H1 (cell line): ENCODE measurements around the gene ZBTB38. TPM values are rescaled to one million over a fixed set of nuclear protein-coding genes. Genes with fewer than 3 reads are reported as not detected.

ENCODE experiments used
- CTCF ChIA-PET: fragments of 300-600 bp; sonication (Branson Sonifier 250); formaldehyde crosslinking; loops from one replicate; lab custom pipeline; 2021; ENCODE audit not compliant: partially characterized antibody; lab: Charles Lee
- POLR2A ChIA-PET: fragments of 300-600 bp; sonication (Branson Sonifier 250); formaldehyde crosslinking; loops from one replicate; lab custom pipeline; 2021; ENCODE audit warnings: inconsistent platforms; ENCODE audit not compliant: partially characterized antibody; lab: Charles Lee
- DNase-seq, 2 experiments: peaks; one replicate each; pipeline versions ENCODE4 v3.0.0 to v3.0.0-alpha.2; 2010 to 2022; ENCODE audit warnings: low spot score in 2 of 2, low read depth in 1 of 2, mixed read lengths in 1 of 2
- FAIRE-seq: peaks from 2 replicates; lab custom pipeline; 2011; peaks lifted over from hg19 to GRCh38; lab: Jason Lieb, UNC
- H2AFZ ChIP-seq: 2 replicates; pipeline ENCODE4 v1.8.1; 2012; ENCODE audit warnings: low read length, inconsistent platforms
- H2AK5ac ChIP-seq: 2 replicates; pipeline ENCODE4 v1.6.1; 2013; ENCODE audit warnings: low read depth, low read length
- H2BK120ac ChIP-seq: replicated peaks from 2 replicates; pipeline ENCODE3; 2013; ENCODE audit warnings: low read depth, low read length, inconsistent platforms
- H2BK12ac ChIP-seq: 2 replicates; pipeline ENCODE4 v1.6.1; 2013; ENCODE audit warnings: low read depth, low read length
- H2BK15ac ChIP-seq: 2 replicates; pipeline ENCODE4 v1.6.1; 2013; ENCODE audit warnings: low read length
- H2BK20ac ChIP-seq: 2 replicates; pipeline ENCODE4 v1.6.1; 2013; ENCODE audit warnings: low read length
- H2BK5ac ChIP-seq: 2 replicates; pipeline ENCODE4 v1.6.1; 2013; ENCODE audit warnings: low read depth, low read length
- H3K14ac ChIP-seq: 2 replicates; pipeline ENCODE4 v1.6.1; 2013; ENCODE audit warnings: inconsistent platforms; ENCODE audit not compliant: insufficient read length
- H3K18ac ChIP-seq: 2 replicates; pipeline ENCODE4 v1.6.1; 2013; ENCODE audit warnings: low read length; ENCODE audit errors: extremely low read depth
- H3K23ac ChIP-seq: 2 replicates; pipeline ENCODE4 v1.6.1; 2013; ENCODE audit warnings: inconsistent platforms; ENCODE audit not compliant: insufficient read length
- H3K23me2 ChIP-seq: 2 replicates; pipeline ENCODE4 v1.6.1; 2013; ENCODE audit warnings: low read depth, low read length
- H3K27ac ChIP-seq: 2 replicates; pipeline ENCODE4 v1.6.1; 2011; ENCODE audit warnings: low read depth, low read length, inconsistent platforms
- H3K27me3 ChIP-seq, 4 experiments: replicated peaks in 1 of 4; 1 replicate in 1 of 4; 2 replicates in 3 of 4; pipeline versions ENCODE4 v1.6.1 to v1.8.1; 2011 to 2013; ENCODE audit warnings: low read length in 3 of 4, mild to moderate bottlenecking in 3 of 4, inconsistent platforms in 2 of 4, mixed read lengths in 2 of 4, moderate library complexity in 1 of 4; ENCODE audit not compliant: control insufficient read depth in 3 of 4, insufficient read depth in 3 of 4; ENCODE audit errors: extremely low read depth in 1 of 4
- H3K36me3 ChIP-seq, 4 experiments: 2 replicates each; pipeline versions ENCODE4 v1.6.1 to v1.8.1; 2011 to 2013; ENCODE audit warnings: mild to moderate bottlenecking in 4 of 4, low read length in 3 of 4, moderate library complexity in 2 of 4, control low read depth in 1 of 4, inconsistent platforms in 1 of 4; ENCODE audit not compliant: insufficient read depth in 4 of 4, control insufficient read depth in 2 of 4
- H3K4ac ChIP-seq: replicated peaks from 2 replicates; pipeline ENCODE3; 2013; ENCODE audit warnings: low read length, low read depth, mixed read lengths, inconsistent platforms; ENCODE audit not compliant: insufficient read length
- H3K4me1 ChIP-seq, 4 experiments: replicated peaks in 1 of 4; 1 replicate in 1 of 4; 2 replicates in 3 of 4; pipeline versions ENCODE4 v1.6.1 to v1.8.1; 2011 to 2013; ENCODE audit warnings: low read length in 3 of 4, inconsistent platforms in 2 of 4, mixed read lengths in 1 of 4; ENCODE audit not compliant: insufficient read depth in 4 of 4, control insufficient read depth in 3 of 4
- H3K4me2 ChIP-seq, 2 experiments: 2 replicates each; pipeline versions ENCODE4 v1.6.1 to v1.8.1; 2011 to 2013; ENCODE audit warnings: low read depth in 2 of 2, low read length in 2 of 2, control low read depth in 1 of 2, inconsistent platforms in 1 of 2, mild to moderate bottlenecking in 1 of 2; ENCODE audit not compliant: insufficient read depth in 1 of 2
- H3K4me3 ChIP-seq, 4 experiments: fragments of 200-600, 300-600 bp in 1 of 4; sonication (generic), shearing (Covaris generic), sonication (Bioruptor Twin) in 1 of 4; 2 replicates each; pipeline versions ENCODE4 v1.5.1 to v1.8.1; 2011 to 2016; ENCODE audit warnings: low read length in 4 of 4, low read depth in 3 of 4, control low read depth in 2 of 4, inconsistent platforms in 2 of 4, mild to moderate bottlenecking in 2 of 4, mixed read lengths in 1 of 4, moderate library complexity in 1 of 4; ENCODE audit not compliant: insufficient read depth in 2 of 4; ENCODE audit errors: extremely low read depth in 1 of 4
- H3K56ac ChIP-seq: replicated peaks from 2 replicates; pipeline ENCODE3; 2013; ENCODE audit warnings: low read depth, mild to moderate bottlenecking, mixed read lengths, low read length, inconsistent platforms; ENCODE audit not compliant: insufficient read length
- H3K79me1 ChIP-seq: 2 replicates; pipeline ENCODE4 v1.6.1; 2013; ENCODE audit warnings: low read depth, low read length, control low read depth
- H3K79me2 ChIP-seq, 2 experiments: 2 replicates each; pipeline versions ENCODE4 v1.6.1 to v1.8.1; 2012 to 2013; ENCODE audit warnings: low read length in 2 of 2, mild to moderate bottlenecking in 2 of 2, inconsistent platforms in 1 of 2; ENCODE audit not compliant: insufficient read depth in 2 of 2, control insufficient read depth in 1 of 2
- H3K9ac ChIP-seq, 4 experiments: replicated peaks in 1 of 4; 1 replicate in 1 of 4; 2 replicates in 3 of 4; pipeline versions ENCODE4 v1.6.1 to v1.8.1; 2011 to 2013; ENCODE audit warnings: low read depth in 3 of 4, low read length in 3 of 4, control low read depth in 2 of 4, mild to moderate bottlenecking in 2 of 4, moderate library complexity in 2 of 4, inconsistent platforms in 1 of 4; ENCODE audit errors: extremely low read depth in 1 of 4
- H3K9me3 ChIP-seq, 2 experiments: 2 replicates each; pipeline versions ENCODE4 v1.6.1 to v1.8.1; 2012 to 2013; ENCODE audit warnings: mild to moderate bottlenecking in 2 of 2, moderate library complexity in 2 of 2, control low read depth in 1 of 2, inconsistent platforms in 1 of 2, low read depth in 1 of 2, low read length in 1 of 2, mixed read lengths in 1 of 2; ENCODE audit not compliant: insufficient read depth in 2 of 2
- H4K20me1 ChIP-seq, 2 experiments: replicated peaks in 1 of 2; 2 replicates each; pipeline versions ENCODE3 to v1.8.1; 2011 to 2013; ENCODE audit warnings: inconsistent platforms in 2 of 2, low read length in 2 of 2, mild to moderate bottlenecking in 1 of 2; ENCODE audit not compliant: insufficient read depth in 2 of 2, control insufficient read depth in 1 of 2
- H4K5ac ChIP-seq: 2 replicates; pipeline ENCODE4 v1.6.1; 2013; ENCODE audit warnings: low read length, low read depth, mixed read lengths, inconsistent platforms; ENCODE audit not compliant: insufficient read length
- H4K8ac ChIP-seq: 2 replicates; pipeline ENCODE4 v1.8.0; 2013; ENCODE audit warnings: mild to moderate bottlenecking, moderate library complexity, low read length, inconsistent platforms; ENCODE audit not compliant: insufficient read depth; ENCODE audit errors: extremely low read depth
- H4K91ac ChIP-seq: replicated peaks from 2 replicates; pipeline ENCODE3; 2013; ENCODE audit warnings: low read length, mixed read lengths, inconsistent platforms; ENCODE audit not compliant: insufficient read length
- CBX5 ChIP-seq: fragments of 300-800, 300-1000 bp; sonication (generic); IDR thresholded peaks from 2 replicates; pipeline ENCODE4 v1.7.1; 2016; ENCODE audit warnings: antibody characterized with exemption, low read length, low read depth
- EZH2 ChIP-seq: fragments of 200-600 bp; sonication (generic); IDR thresholded peaks from 2 replicates; pipeline ENCODE4 v1.7.1; 2012; ENCODE audit warnings: low read depth, mild to moderate bottlenecking, moderate library complexity, low read length, inconsistent platforms; ENCODE audit not compliant: severe bottlenecking
- KDM5A ChIP-seq: fragments of 200-600 bp; IDR thresholded peaks from 2 replicates; pipeline ENCODE4 v1.7.1; 2012; ENCODE audit warnings: mild to moderate bottlenecking, low read length, inconsistent platforms, mixed read lengths
- MAFK ChIP-seq: IDR thresholded peaks from 2 replicates; pipeline ENCODE4 v1.6.1; 2012; ENCODE audit warnings: low read depth, mild to moderate bottlenecking, improper control_type of control experiment, low read length
- PHF8 ChIP-seq: fragments of 200-600 bp; sonication (generic); conservative IDR thresholded peaks from 2 replicates; pipeline ENCODE4 v1.7.1; 2012; ENCODE audit warnings: low read depth, mild to moderate bottlenecking, inconsistent platforms, low read length, moderate library complexity
- SP1 ChIP-seq: IDR thresholded peaks from 2 replicates; pipeline ENCODE4 v1.6.1; 2011; ENCODE audit warnings: low read depth, low read length
- TAF1 ChIP-seq: IDR thresholded peaks from 2 replicates; pipeline ENCODE4 v1.6.1; 2011; ENCODE audit warnings: mild to moderate bottlenecking, low read depth, low read length
- TBP ChIP-seq: IDR thresholded peaks from 2 replicates; pipeline ENCODE4 v1.6.1; 2011; ENCODE audit warnings: low read depth, low read length, improper control_type of control experiment
- YY1 ChIP-seq: IDR thresholded peaks from 2 replicates; pipeline ENCODE4 v1.6.1; 2011; ENCODE audit warnings: low read depth, mild to moderate bottlenecking, low read length
- polyA plus RNA-seq, 7 experiments: library from polyadenylated mRNA; depleted of rRNA in 3 of 7; stranded (reverse) in 5 of 7; unstranded in 2 of 7; fragments of >200 nt in 5 of 7; fragments of 200-250 nt in 2 of 7; gene quantifications; 1 replicate in 5 of 7; 2 replicates in 1 of 7; 4 replicates in 1 of 7; pipeline versions ENCODE4 v1.2.1 to v1.2.3, GENCODE V29; 2011 to 2013; ENCODE audit warnings: missing spikeins in 2 of 7, mixed read lengths in 2 of 7
- total RNA-seq: library from RNA; stranded (reverse); fragmentation: NEBNext Ultra II Directional; extraction: Animal tissue kit (Norgen Biotek cat#: 25700); gene quantifications from 2 replicates; pipeline ENCODE4 v1.2.1, GENCODE V29; 2021

ZBTB38 gene
- total and polyA plus RNA-seq, 2 of the 8 experiments (the other 6 are each of a cell fraction or from before 2014, with no cell fraction given), result 4.4 to 10.5 TPM

DNA sequence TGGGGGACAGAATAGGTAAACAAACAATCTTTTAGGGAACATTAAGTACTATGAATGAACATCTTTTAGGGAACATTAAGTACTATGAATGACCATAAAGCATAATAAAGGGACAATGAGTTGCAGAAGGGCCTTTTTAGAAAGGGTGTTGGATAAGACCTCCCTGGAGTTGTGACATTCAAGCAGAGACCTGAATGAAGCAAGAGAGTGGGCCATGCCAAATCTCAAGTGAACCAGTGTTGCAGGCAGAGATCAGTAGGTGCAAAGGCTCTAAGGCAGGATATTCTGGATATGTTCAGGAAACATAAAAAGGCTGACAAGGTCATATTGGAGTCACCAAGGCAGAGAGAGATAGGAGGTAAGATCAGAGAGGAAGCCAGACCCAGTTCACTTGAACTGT, 29.4 kb upstream of the ZBTB38 start:
- no peak overlapping the region for H3K4me2 ChIP-seq
- no peak overlapping the region for H3K14ac ChIP-seq
- H4K8ac ChIP-seq, result no peak overlapping the region
- H2AFZ ChIP-seq, result no peak overlapping the region
- no peak overlapping the region for H3K27ac ChIP-seq
- H3K36me3 ChIP-seq, result no peaks in the 10 kb centered on the region
- ChIA-PET CTCF (interaction anchor here (0.6 to 1.3 kb wide), 6 partner anchors 15 to 116 kb away, joined by 3 to 5 read pairs (median 4); no protein-coding TSS in a partner anchor), POLR2A (no interaction called here)
- peaks cover 0 to 5% (median 3%) of the 10 kb centered on the region in 4 experiments; a peak in 3 of 7 replicates for H3K4me1 ChIP-seq
- no peaks in the 10 kb centered on the region for H3K23me2 ChIP-seq
- H4K20me1 ChIP-seq, result no peaks in the 10 kb centered on the region
- no peak overlapping the region for H2BK12ac ChIP-seq
- H3K27me3 ChIP-seq, result no peaks in the 10 kb centered on the region
- no peak overlapping the region for H4K91ac ChIP-seq
- H3K79me2 ChIP-seq, result no peaks in the 10 kb centered on the region
- H3K18ac ChIP-seq, result no peak overlapping the region
- no peak overlapping the region for H3K56ac ChIP-seq
- no peak overlapping the region for H3K9ac ChIP-seq
- no peak overlapping the region for H3K4me3 ChIP-seq
- H2BK5ac ChIP-seq, result no peak overlapping the region
- no peaks in the 10 kb centered on the region for H3K9me3 ChIP-seq
- H2BK120ac ChIP-seq, result no peak overlapping the region
- no peaks in the 10 kb centered on the region for H3K79me1 ChIP-seq
- H2BK20ac ChIP-seq, result no peak overlapping the region
- DNase-seq (no peak), FAIRE-seq (no peak)
- no peak overlapping the region for H2BK15ac ChIP-seq
- H2AK5ac ChIP-seq, result no peak overlapping the region
- no peak overlapping the region for H3K23ac ChIP-seq
- TF ChIP-seq SP1 (no peak), CBX5 (no peak), KDM5A (no peak), PHF8 (no peak), EZH2 (no peak), TBP (no peak), YY1 (no peak), MAFK (no peak), TAF1 (no peak)
- H3K4ac ChIP-seq, result no peak overlapping the region
- no peak overlapping the region for H4K5ac ChIP-seq
